OCI-LY7 (cell line): ENCODE measurements around the gene RTP5. TPM values are rescaled to one million over a fixed set of nuclear protein-coding genes. Genes with fewer than 3 reads are reported as not detected.
A peak's percentile ranks its signal among the peaks of the same experiment; 100 is the strongest.

ENCODE experiments used
- BruUV-seq: library from RNA; stranded (reverse); fragments of 400-500 nt; replicated peaks from 2 replicates; lab custom pipeline; 2021; lab: Mats Ljungman, UMichigan
- CTCF ChIA-PET: fragments of 300-600 bp; sonication (Branson Sonifier 250); formaldehyde crosslinking; loops from one replicate; lab custom pipeline; 2022; ENCODE audit warnings: antibody characterized with exemption; ENCODE audit not compliant: unreplicated experiment; lab: Charles Lee
- POLR2A ChIA-PET: fragments of 300-600 bp; sonication (Branson Sonifier 250); formaldehyde crosslinking; loops from one replicate; lab custom pipeline; 2022; ENCODE audit warnings: antibody characterized with exemption; lab: Charles Lee
- DNase-seq: peaks from one replicate; pipeline ENCODE4 v3.0.0-alpha.2; 2015; ENCODE audit warnings: low spot score
- H2AFZ ChIP-seq: fragments of 200-600 bp; sonication (generic), shearing (Covaris generic); 2 replicates; pipeline ENCODE4 v1.6.1; 2014; ENCODE audit warnings: mild to moderate bottlenecking, antibody characterized with exemption, low read length, moderate library complexity
- H3K27ac ChIP-seq: fragments of 200-600 bp; sonication (generic); 2 replicates; pipeline ENCODE4 v1.5.1; 2014; ENCODE audit warnings: mixed run types, low read depth, mild to moderate bottlenecking, moderate library complexity, low read length, inconsistent platforms; ENCODE audit not compliant: poor library complexity, severe bottlenecking
- H3K36me3 ChIP-seq: fragments of 200-600 bp; sonication (generic); 2 replicates; pipeline ENCODE4 v1.6.1; 2014; ENCODE audit warnings: mild to moderate bottlenecking, antibody characterized with exemption, low read length, moderate library complexity, mixed read lengths; ENCODE audit not compliant: insufficient read depth
- H3K4me1 ChIP-seq: fragments of 200-600 bp; sonication (generic); 2 replicates; pipeline ENCODE4 v1.5.1; 2014; ENCODE audit warnings: mild to moderate bottlenecking, low read length; ENCODE audit not compliant: insufficient read depth, poor library complexity, severe bottlenecking
- H3K4me2 ChIP-seq: fragments of 200-600 bp; sonication (generic); 2 replicates; pipeline ENCODE4 v1.6.1; 2014; ENCODE audit warnings: mild to moderate bottlenecking, low read length
- H3K4me3 ChIP-seq: fragments of 200-600 bp; sonication (generic); 2 replicates; pipeline ENCODE4 v1.5.1; 2014; ENCODE audit warnings: mild to moderate bottlenecking, low read depth, low read length; ENCODE audit not compliant: poor library complexity, severe bottlenecking
- H3K79me2 ChIP-seq: fragments of 200-600 bp; sonication (generic); 2 replicates; pipeline ENCODE4 v1.6.1; 2016; ENCODE audit warnings: low read depth, mild to moderate bottlenecking, low read length, moderate library complexity, mixed read lengths; ENCODE audit not compliant: insufficient read depth
- H3K9me2 ChIP-seq: fragments of 200-600 bp; sonication (generic); 2 replicates; pipeline ENCODE4 v1.6.1; 2016; ENCODE audit warnings: mild to moderate bottlenecking, low read length, mixed read lengths; ENCODE audit not compliant: insufficient read depth
- H3K9me3 ChIP-seq: fragments of 200-600 bp; sonication (generic); 2 replicates; pipeline ENCODE4 v1.6.1; 2014; ENCODE audit warnings: mild to moderate bottlenecking, mixed run types, low read length, mixed read lengths
- H4K20me1 ChIP-seq: fragments of 200-600 bp; sonication (generic); 2 replicates; pipeline ENCODE4 v1.6.1; 2014; ENCODE audit warnings: mild to moderate bottlenecking, antibody characterized with exemption, low read length, moderate library complexity, mixed read lengths; ENCODE audit not compliant: insufficient read depth
- EZH2phosphoT487 ChIP-seq: fragments of 200-600 bp; sonication (generic); IDR thresholded peaks from 2 replicates; pipeline ENCODE4 v1.6.1; 2018; ENCODE audit warnings: low read depth, borderline replicate concordance, mild to moderate bottlenecking, mixed run types, antibody characterized with exemption, low read length, moderate library complexity, mixed read lengths
- intact Hi-C: fragments of 100-400 bp; cut with micrococcal nuclease; formaldehyde crosslinking; loops from one replicate; pipeline ENCODE4 v1.10.0; 2022; ENCODE audit not compliant: unreplicated experiment
- total RNA-seq, 2 experiments: library from RNA; depleted of rRNA in 1 of 2; stranded (reverse); fragments of >200 nt in 1 of 2; shearing (Covaris generic) in 1 of 2; gene quantifications; 2 replicates each; pipeline ENCODE4 v1.2.3, GENCODE V29; 2014 to 2022
- TF ChIP-seq, protein P1 (sequence below): fragments of 200-600 bp; sonication (generic); conservative IDR thresholded peaks from 2 replicates; pipeline ENCODE4 v1.5.1; 2014; ENCODE audit warnings: mild to moderate bottlenecking, antibody characterized with exemption, low read length, moderate library complexity, mixed read lengths

RTP5 gene
- total RNA-seq, 2 experiments from 2014 or later: not detected

GRCh38 chr2:241887806-241888522 is 18.4 kb downstream of the RTP5 start:
- H3K9me3 ChIP-seq: peaks cover 3% of the 10 kb centered on the region; the same call in 1 of the 2 replicates
- H3K36me3 ChIP-seq: peaks cover 44% of the 10 kb centered on the region
- BruUV-seq: no TSS peak
- TF ChIP-seq, protein P1, sequence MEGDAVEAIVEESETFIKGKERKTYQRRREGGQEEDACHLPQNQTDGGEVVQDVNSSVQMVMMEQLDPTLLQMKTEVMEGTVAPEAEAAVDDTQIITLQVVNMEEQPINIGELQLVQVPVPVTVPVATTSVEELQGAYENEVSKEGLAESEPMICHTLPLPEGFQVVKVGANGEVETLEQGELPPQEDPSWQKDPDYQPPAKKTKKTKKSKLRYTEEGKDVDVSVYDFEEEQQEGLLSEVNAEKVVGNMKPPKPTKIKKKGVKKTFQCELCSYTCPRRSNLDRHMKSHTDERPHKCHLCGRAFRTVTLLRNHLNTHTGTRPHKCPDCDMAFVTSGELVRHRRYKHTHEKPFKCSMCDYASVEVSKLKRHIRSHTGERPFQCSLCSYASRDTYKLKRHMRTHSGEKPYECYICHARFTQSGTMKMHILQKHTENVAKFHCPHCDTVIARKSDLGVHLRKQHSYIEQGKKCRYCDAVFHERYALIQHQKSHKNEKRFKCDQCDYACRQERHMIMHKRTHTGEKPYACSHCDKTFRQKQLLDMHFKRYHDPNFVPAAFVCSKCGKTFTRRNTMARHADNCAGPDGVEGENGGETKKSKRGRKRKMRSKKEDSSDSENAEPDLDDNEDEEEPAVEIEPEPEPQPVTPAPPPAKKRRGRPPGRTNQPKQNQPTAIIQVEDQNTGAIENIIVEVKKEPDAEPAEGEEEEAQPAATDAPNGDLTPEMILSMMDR: no peak
- no peak for TF ChIP-seq EZH2phosphoT487
- peaks cover 6% of the 10 kb centered on the region; the same call in 1 of the 2 replicates for H3K79me2 ChIP-seq
- intact Hi-C loops: loop anchor here (10.0 kb wide), 1 partner anchor 743 kb away; the partner anchor contains the start of gene PASK
- no peaks in the 10 kb centered on the region for H3K9me2 ChIP-seq
- H3K4me2 ChIP-seq: no peak overlapping the region
- no peaks in the 10 kb centered on the region; the same call in 1 of the 2 replicates for H4K20me1 ChIP-seq
- DNase-seq: no peak
- H2AFZ ChIP-seq: no peak overlapping the region
- ChIA-PET CTCF (no interaction called here), POLR2A (no interaction called here)
- H3K27ac ChIP-seq: peak overlapping the region; percentile 12
- no peak overlapping the region for H3K4me3 ChIP-seq
- peaks cover 43% of the 10 kb centered on the region for H3K4me1 ChIP-seq

- Histone ChIP-seq H4K20me1 (no peaks in the 10 kb centered on the region; the same call in 1 of the 2 replicates), H3K9me2 (no peaks in the 10 kb centered on the region), H3K4me2 (no peak overlapping the region), H2AFZ (no peak overlapping the region), H3K36me3 (peaks cover 43% of the 10 kb centered on the region), H3K4me1 (peaks cover 36% of the 10 kb centered on the region), H3K9me3 (peaks cover 3% of the 10 kb centered on the region; the same call in 1 of the 2 replicates), H3K27ac (peak overlapping the region; percentile 28), H3K4me3 (no peak overlapping the region), H3K79me2 (peaks cover 6% of the 10 kb centered on the region; the same call in 1 of the 2 replicates)
- intact Hi-C loops: loop anchor here (10.0 kb wide), 1 partner anchor 744 kb away; the partner anchor contains the start of gene PASK
- peak; percentile 26 for DNase-seq
- TF ChIP-seq, protein P1: no peak
- no peak for TF ChIP-seq EZH2phosphoT487
- ChIA-PET POLR2A (no interaction called here), CTCF (no interaction called here)
- BruUV-seq: no TSS peak
Measured at GRCh38 chr2:241888641-241889040, 19.1 kb downstream of the RTP5 start.
